ENCODE results near the gene IGFBP5. TPM values are rescaled to one million over a fixed set of nuclear protein-coding genes. Genes with fewer than 3 reads are reported as not detected.

Gene IGFBP5
- total RNA-seq, 1 donor from 2014 or later: not detected

GRCh38 chr2:216632952-216633615, 62.3 kb downstream of the IGFBP5 start, which contains the start of gene IGFBP2:
Gene IGFBP2 (plus strand): TSS chr2:216633420. CDS start chr2:216633524, 104 bp downstream.
- Mint-ChIP-seq H3K4me3 (peak within 1 kb of the TSS; percentile 74), H3K36me3 (ENCODE audit: low read depth) (no peaks in the 10 kb centered on the region), H3K4me1 (peaks cover 20% of the 10 kb centered on the region), H3K9me3 (no peaks in the 10 kb centered on the region), H3K27me3 (peaks cover 56% of the 10 kb centered on the region), H3K27ac (no peak within 1 kb of the TSS)
- POLR2A ChIA-PET: no interaction called here
- intact Hi-C loops (cut with micrococcal nuclease): no loop called here
- ATAC-seq (ENCODE audit: low read depth) (no peak), DNase-seq (no peak)
- CTCF ChIA-PET: no interaction called here
- no peak for TF ChIP-seq CTCF (IDR thresholded peaks at IDR 0.05)

- H3K4me3 Mint-ChIP-seq: peak overlapping the region; percentile 74
- H3K27me3 Mint-ChIP-seq: peaks cover 54% of the 10 kb centered on the region
- no peaks in the 10 kb centered on the region for H3K36me3 Mint-ChIP-seq (ENCODE audit: low read depth)
- no peaks in the 10 kb centered on the region for H3K9me3 Mint-ChIP-seq
- H3K4me1 Mint-ChIP-seq: peaks cover 20% of the 10 kb centered on the region
- DNase-seq: no peak
- ChIA-PET CTCF (no interaction called here), POLR2A (no interaction called here)
- intact Hi-C loops (cut with micrococcal nuclease): no loop called here
- no peak for ATAC-seq (ENCODE audit: low read depth)
- TF ChIP-seq CTCF (IDR thresholded peaks at IDR 0.05): no peak
- no peak overlapping the region for H3K27ac Mint-ChIP-seq
Measured at GRCh38 chr2:216632346-216632951, 62.9 kb downstream of the IGFBP5 start.

- ChIA-PET POLR2A (no interaction called here), CTCF (no interaction called here)
- Mint-ChIP-seq H3K4me3 (no peak overlapping the region), H3K27ac (no peak overlapping the region), H3K9me3 (no peaks in the 10 kb centered on the region), H3K4me1 (peaks cover 14% of the 10 kb centered on the region), H3K27me3 (peaks cover 29% of the 10 kb centered on the region), H3K36me3 (ENCODE audit: low read depth) (no peaks in the 10 kb centered on the region)
- ATAC-seq (ENCODE audit: low read depth) (no peak), DNase-seq (no peak)
- no peak for TF ChIP-seq CTCF (IDR thresholded peaks at IDR 0.05)
- intact Hi-C loops (cut with micrococcal nuclease): no loop called here
Measured at GRCh38 chr2:216629784-216630183, 65.6 kb downstream of the IGFBP5 start.

GRCh38 chr2:216626875-216627245, 68.5 kb downstream of the IGFBP5 start:
- peaks cover 8% of the 10 kb centered on the region for H3K9me3 Mint-ChIP-seq
- H3K4me1 Mint-ChIP-seq: no peaks in the 10 kb centered on the region
- H3K27me3 Mint-ChIP-seq: peaks cover 9% of the 10 kb centered on the region

More at GRCh38 chr2:216626875-216627245, 68.5 kb downstream of the IGFBP5 start:
- ChIA-PET POLR2A (no interaction called here), CTCF (no interaction called here)
- ATAC-seq (ENCODE audit: low read depth): no peak
- intact Hi-C loops (cut with micrococcal nuclease): no loop called here
- H3K4me3 Mint-ChIP-seq: no peak overlapping the region
- H3K36me3 Mint-ChIP-seq (ENCODE audit: low read depth): no peaks in the 10 kb centered on the region
- no peak overlapping the region for H3K27ac Mint-ChIP-seq
- DNase-seq: no peak
- TF ChIP-seq CTCF (IDR thresholded peaks at IDR 0.05): no peak
